Right lobe of liver (tissue), 6 donors: ENCODE data around the gene ATG14. TPM values are rescaled to one million over a fixed set of nuclear protein-coding genes. Genes with fewer than 3 reads are reported as not detected.

Experiments
- ATAC-seq, 4 donors: fragments of 200-7000 bp; cut with Tn5 transposase; one replicate each; pipeline ENCODE4 v1.9.1; 2020; ENCODE audit warnings: mild to moderate bottlenecking in 4 of 4, moderate library complexity in 4 of 4
- DNase-seq, 3 donors: peaks; one replicate each; pipeline ENCODE4 v3.0.0-alpha.2; 2020
- H3K27ac ChIP-seq, 3 donors: fragments of 200-600 bp; one replicate each; pipeline ENCODE4 v1.8.0; 2022
- H3K27me3 ChIP-seq, 2 donors: fragments of 200-600 bp; one replicate each; pipeline ENCODE4 v1.8.0; 2022
- H3K36me3 ChIP-seq, 4 donors: fragments of 200-600 bp; sonication (generic) in 1 of 4; one replicate each; pipeline versions ENCODE4 v1.5.1 to v1.8.0; 2017 to 2022; ENCODE audit warnings: control low read depth in 1 of 4
- H3K4me1 ChIP-seq, 4 donors: fragments of 200-600 bp; sonication (generic) in 1 of 4; one replicate each; pipeline versions ENCODE4 v1.5.1 to v1.8.0; 2017 to 2022; ENCODE audit warnings: control low read depth in 1 of 4
- H3K4me3 ChIP-seq, 3 donors: fragments of 200-600 bp; one replicate each; pipeline ENCODE4 v1.8.0; 2022
- H3K9me3 ChIP-seq, 4 donors: fragments of 200-600 bp; sonication (generic) in 1 of 4; one replicate each; pipeline versions ENCODE4 v1.5.1 to v1.8.0; 2017 to 2022; ENCODE audit warnings: control low read depth in 1 of 4
- CTCF ChIP-seq, 4 donors: fragments of 200-600 bp in 3 of 4; fragments of 450-650 bp in 1 of 4; IDR thresholded peaks; one replicate each; pipeline versions ENCODE4 v1.5.1 to v1.8.0; 2016 to 2022; ENCODE audit warnings: antibody characterized with exemption in 4 of 4, mild to moderate bottlenecking in 2 of 4
- POLR2A ChIP-seq: fragments of 450-650 bp; IDR thresholded peaks from one replicate; pipeline ENCODE4 v1.6.1; 2017; ENCODE audit warnings: antibody characterized with exemption, mild to moderate bottlenecking
- WGBS: methylation state at CpG from one replicate; pipeline ENCODE4 v1.1.6; 2018; ENCODE audit warnings: low coverage, low lambda C conversion rate; ENCODE audit not compliant: insufficient coverage; ENCODE audit errors: missing lambda C conversion rate; 5-methylcytosine and 5-hydroxymethylcytosine counted together
- intact Hi-C, 2 donors: fragments of 100-400 bp; cut with DNase I; formaldehyde crosslinking; loops; one replicate each; pipeline versions ENCODE4 v1.11.2 to v1.14.1; 2022
- total RNA-seq, 6 experiments: library from RNA; depleted of rRNA in 2 of 6; stranded (reverse); fragments of >200 nt in 2 of 6; fragmentation: NEBNext Ultra II Directional in 3 of 6; extraction: Animal tissue kit (Norgen Biotek cat#: 25700) in 3 of 6; gene quantifications; one replicate each; pipeline versions ENCODE4 v1.1.0 to v1.2.4, GENCODE V29; 2016 to 2023
- donor health status: DM: no; HTN: yes; CAD: no.
- donor health status: DM: no; HTN: no; CAD: no.
- donor health status: DM: no; HTN: no; CAD: no.
- donor health status: DM: no; HTN: yes; CAD: no.
- donor health status: DM: no; HTN: yes; CAD: no.

Gene ATG14
- total RNA-seq, 6 experiments from 2014 or later, result 4.0 to 4.7 (median 4.2) TPM

- TF ChIP-seq POLR2A, result no peak
- no peak for TF ChIP-seq CTCF (IDR thresholded peaks at IDR 0.05)
- intact Hi-C loops, result no loop called here
- Histone ChIP-seq H3K27ac (no peak overlapping the region), H3K4me3 (no peak overlapping the region), H3K9me3 (no peaks in the 10 kb centered on the region), H3K36me3 (peaks cover 0 to 47% (median 11%) of the 10 kb centered on the region in 4 donors), H3K4me1 (no peaks in the 10 kb centered on the region), H3K27me3 (no peaks in the 10 kb centered on the region)
- DNase-seq (no peak), ATAC-seq (no peak)
- 86% methylated on average over 2 of the region's 2 CpGs for WGBS
Observed at GRCh38 chr14:55381561-55381960, 30.1 kb downstream of the ATG14 start.

GRCh38 chr14:55381040-55381439 is 30.6 kb downstream of the ATG14 start:
- Histone ChIP-seq H3K9me3 (no peaks in the 10 kb centered on the region), H3K27me3 (no peaks in the 10 kb centered on the region), H3K4me1 (no peaks in the 10 kb centered on the region), H3K4me3 (no peak overlapping the region), H3K27ac (no peak overlapping the region), H3K36me3 (peaks cover 0 to 50% (median 10%) of the 10 kb centered on the region in 4 donors)
- WGBS, result 56% methylated on average over 5 of the region's 5 CpGs
- ATAC-seq (peak; percentile 18 to 90 (median 72)), DNase-seq (no peak)
- intact Hi-C loops, result no loop called here
- TF ChIP-seq CTCF (IDR thresholded peaks at IDR 0.05) (no peak), POLR2A (no peak)

- WGBS, result 93% methylated on average over 5 of the region's 5 CpGs
Observed at GRCh38 chr14:55377236-55377635, 34.4 kb downstream of the ATG14 start.

GRCh38 chr14:55374771-55375170 is 36.9 kb downstream of the ATG14 start:
- no peaks in the 10 kb centered on the region for H3K9me3 ChIP-seq
- ATAC-seq, result no peak
- no peak overlapping the region for H3K4me3 ChIP-seq
- no peaks in the 10 kb centered on the region for H3K27me3 ChIP-seq
- DNase-seq, result no peak
- H3K4me1 ChIP-seq, result no peaks in the 10 kb centered on the region
- 82% methylated on average over 4 of the region's 4 CpGs for WGBS
- intact Hi-C loops, result no loop called here
- TF ChIP-seq POLR2A, result no peak
- no peak for TF ChIP-seq CTCF (IDR thresholded peaks at IDR 0.05)
- H3K36me3 ChIP-seq, result peaks cover 0 to 34% (median 1%) of the 10 kb centered on the region in 4 donors
- no peak overlapping the region for H3K27ac ChIP-seq

More at GRCh38 chr14:55377236-55377635, 34.4 kb downstream of the ATG14 start:
- intact Hi-C loops, result no loop called here
- TF ChIP-seq POLR2A, result no peak
- no peak for TF ChIP-seq CTCF (IDR thresholded peaks at IDR 0.05)
- no peaks in the 10 kb centered on the region for H3K4me1 ChIP-seq
- H3K27me3 ChIP-seq, result no peaks in the 10 kb centered on the region
- no peaks in the 10 kb centered on the region for H3K9me3 ChIP-seq
- ATAC-seq, result no peak
- H3K36me3 ChIP-seq, result peaks cover 0 to 47% (median 10%) of the 10 kb centered on the region in 4 donors
- no peak overlapping the region for H3K4me3 ChIP-seq
- H3K27ac ChIP-seq, result no peak overlapping the region
- DNase-seq, result no peak
